SIG-M5 treated with dmso at 0.1 percent for 504 hours (cell line): ENCODE results near the gene WDR27.
"Not testable (repeated sequence)": the region's sequence is repeated elsewhere in the genome, so short reads cannot be mapped to it uniquely, and the experiment has no call there.

Experiments used
- DNase-seq: peaks from one replicate; lab custom pipeline; 2025; ENCODE audit not compliant: unreplicated experiment; lab: John Stamatoyannopoulos, UW

Gene WDR27

GRCh38 chr6:169533301-169534038 lies 168.4 kb downstream of the WDR27 start:
- no peak for DNase-seq

GRCh38 chr6:169530752-169531123 lies 171.1 kb downstream of the WDR27 start:
- no peak for DNase-seq

- no peak for DNase-seq
These were observed 171.7 kb downstream of the WDR27 start for GRCh38 chr6:169529931-169530751.

- no peak for DNase-seq
These were observed 173.1 kb downstream of the WDR27 start for GRCh38 chr6:169528755-169529154.

DNA sequence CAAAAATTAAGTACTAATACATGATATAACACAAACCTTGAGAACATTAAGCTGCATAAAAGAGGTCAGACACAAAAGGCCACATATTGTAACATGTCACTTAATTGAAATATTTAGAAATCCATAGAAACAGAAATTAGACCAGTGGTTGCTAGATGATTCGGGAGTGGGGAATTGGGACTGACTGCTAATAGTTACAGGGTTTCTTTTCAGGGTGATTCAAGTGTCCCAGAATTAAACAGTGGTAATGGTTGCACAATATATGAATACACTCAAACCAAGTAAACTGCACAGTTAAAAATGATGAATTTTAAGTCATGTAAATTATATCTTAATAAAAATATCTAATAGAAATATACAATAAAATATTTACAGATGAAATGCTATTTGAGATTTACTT lies 174.5 kb downstream of the WDR27 start:
- DNase-seq: no peak

DNA sequence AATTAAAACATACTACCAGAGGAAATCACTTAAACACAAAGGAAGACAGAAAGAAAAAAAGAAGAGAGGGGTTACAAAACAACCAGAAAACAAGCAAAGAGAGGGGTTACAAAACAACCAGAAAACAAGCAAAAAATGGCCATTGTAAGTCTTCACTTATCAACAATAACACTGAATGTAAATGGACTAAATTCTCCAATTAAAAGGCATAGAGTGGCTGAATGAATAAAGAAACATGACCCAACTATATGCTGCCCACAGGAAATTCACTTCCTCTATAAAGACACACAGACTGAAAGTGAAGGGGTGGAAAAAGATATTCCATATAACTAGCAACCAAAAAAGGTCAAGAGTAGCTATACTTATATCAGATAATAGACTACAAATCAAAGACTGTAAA lies 180.0 kb downstream of the WDR27 start:
- no peak for DNase-seq

- no peak for DNase-seq
These were observed 181.7 kb downstream of the WDR27 start for GRCh38 chr6:169520104-169520503.

DNA sequence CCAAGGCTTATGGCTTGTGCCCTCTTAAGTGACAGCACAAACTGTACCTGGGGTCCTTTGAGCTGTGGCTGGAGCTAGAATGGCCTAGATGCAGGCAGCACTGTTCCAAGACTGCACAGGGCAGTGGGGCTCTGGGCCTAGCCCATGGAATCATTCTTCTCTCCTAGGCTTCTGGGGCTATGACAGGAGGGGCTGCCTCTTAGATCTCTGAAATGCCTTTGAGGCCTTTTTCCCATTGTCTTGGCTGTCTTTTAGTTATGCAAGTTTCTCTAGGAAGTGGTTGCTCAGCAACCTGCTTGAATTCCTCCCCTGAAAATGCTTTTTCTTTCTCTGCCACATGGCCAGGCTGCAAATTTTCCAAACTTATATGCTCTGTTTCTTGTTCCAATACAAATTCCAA lies 183.4 kb downstream of the WDR27 start:
- DNase-seq: no peak

- no peak for DNase-seq
These were observed 188.2 kb downstream of the WDR27 start for GRCh38 chr6:169513478-169514193.

DNA sequence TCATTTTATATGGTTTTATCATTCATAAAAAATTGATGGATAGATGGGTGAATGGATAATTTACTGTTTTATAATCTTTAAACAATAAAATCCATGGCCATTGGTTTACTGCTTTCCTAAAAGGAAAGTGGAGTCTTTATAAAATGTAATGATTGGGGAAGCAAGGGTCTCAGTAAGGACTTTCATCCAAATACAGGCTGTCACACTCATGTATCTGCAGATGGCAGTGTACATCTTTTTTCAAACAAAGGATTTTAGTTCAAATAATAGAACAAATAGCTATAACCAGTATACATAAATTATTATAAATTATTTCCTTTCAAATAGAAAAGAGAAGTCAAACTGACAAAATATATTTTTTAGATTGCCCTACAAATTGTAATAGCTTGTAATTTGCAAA lies 190.0 kb downstream of the WDR27 start:
- DNase-seq: not testable (repeated sequence)

DNA sequence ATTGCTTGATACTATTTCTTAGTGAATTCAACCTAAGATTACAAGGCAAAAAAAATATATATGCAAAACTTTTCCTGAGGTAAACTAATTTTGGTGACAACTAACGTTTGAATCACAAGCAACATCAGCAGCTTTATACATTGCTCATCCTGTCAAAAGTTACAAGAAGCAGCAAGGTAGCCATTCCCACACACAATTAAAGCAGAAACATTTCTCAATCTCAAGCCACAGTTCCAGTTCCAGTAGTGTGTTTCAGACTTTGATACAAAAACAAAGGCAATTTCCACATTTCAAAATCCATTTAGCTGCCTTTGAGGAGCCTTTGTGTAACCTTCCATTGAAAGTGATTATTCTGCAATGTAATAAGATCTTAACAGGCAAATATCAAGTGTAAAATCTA lies 191.0 kb downstream of the WDR27 start:
- no peak for DNase-seq

DNA sequence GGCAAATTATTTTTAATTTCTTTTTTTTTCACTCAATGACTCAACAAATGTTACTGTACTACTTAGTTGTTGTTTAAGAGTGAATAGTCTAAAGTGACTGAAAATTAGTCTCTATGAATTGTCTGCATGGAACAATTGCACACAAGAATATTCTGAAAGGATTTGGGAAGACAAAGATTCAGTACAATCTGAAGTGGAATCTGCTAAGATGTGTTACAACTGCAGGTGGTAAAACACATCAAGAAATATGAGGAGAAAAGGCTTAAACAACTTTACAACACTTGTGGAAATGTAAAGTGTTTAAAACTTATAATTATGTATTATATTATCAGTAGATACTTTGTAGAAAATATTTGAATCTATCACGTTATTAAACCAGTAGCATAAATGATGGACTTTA lies 193.4 kb downstream of the WDR27 start:
- DNase-seq: no peak

- no peak for DNase-seq
These were observed 198.2 kb downstream of the WDR27 start for GRCh38 chr6:169503422-169504152.

DNA sequence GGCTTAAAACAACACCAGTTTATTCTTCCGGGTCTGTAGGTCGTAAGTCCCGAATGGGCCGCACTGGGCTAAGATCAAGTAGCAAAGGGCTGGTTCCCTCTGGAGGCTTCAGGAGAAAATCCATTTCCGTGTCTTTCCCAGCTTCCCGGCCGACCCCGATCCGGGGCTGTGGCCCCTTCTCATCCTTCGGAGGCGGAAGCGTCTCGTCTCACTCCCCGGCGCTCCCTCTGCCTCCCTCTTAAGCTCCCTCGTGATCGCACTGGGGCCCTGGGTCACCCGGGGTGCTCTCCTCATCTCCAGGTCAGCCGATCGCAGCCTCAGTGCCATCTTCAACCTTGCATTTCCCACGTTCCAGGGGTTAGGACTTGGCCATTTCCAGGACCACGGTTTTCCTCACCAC lies 199.4 kb downstream of the WDR27 start:
- DNase-seq: no peak

GRCh38 chr6:169501777-169502313 lies 200.0 kb downstream of the WDR27 start:
- no peak for DNase-seq

DNA sequence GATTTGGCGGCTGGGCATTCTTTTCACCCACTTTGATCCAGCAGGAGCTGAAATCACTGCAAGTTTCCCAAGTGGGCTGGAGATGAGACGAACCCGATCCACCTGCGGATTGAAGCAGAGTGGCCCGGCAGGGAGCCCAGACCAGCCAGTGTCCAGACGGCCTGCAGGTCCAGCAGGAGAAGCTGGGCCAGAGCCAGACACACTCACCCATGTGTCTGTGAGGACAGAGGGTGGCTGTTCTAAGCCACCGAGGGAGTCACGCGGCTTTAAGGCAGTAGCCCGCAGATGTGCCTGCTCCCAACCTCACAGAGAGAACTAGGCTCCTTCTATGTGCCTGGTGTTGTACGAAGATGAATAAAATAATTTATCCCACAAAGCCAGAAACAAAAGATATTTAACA lies 200.7 kb downstream of the WDR27 start:
- DNase-seq: no peak

GRCh38 chr6:169500688-169501087 lies 201.1 kb downstream of the WDR27 start:
- DNase-seq: no peak

GRCh38 chr6:169499848-169500247 lies 202.0 kb downstream of the WDR27 start:
- DNase-seq: no peak

DNA sequence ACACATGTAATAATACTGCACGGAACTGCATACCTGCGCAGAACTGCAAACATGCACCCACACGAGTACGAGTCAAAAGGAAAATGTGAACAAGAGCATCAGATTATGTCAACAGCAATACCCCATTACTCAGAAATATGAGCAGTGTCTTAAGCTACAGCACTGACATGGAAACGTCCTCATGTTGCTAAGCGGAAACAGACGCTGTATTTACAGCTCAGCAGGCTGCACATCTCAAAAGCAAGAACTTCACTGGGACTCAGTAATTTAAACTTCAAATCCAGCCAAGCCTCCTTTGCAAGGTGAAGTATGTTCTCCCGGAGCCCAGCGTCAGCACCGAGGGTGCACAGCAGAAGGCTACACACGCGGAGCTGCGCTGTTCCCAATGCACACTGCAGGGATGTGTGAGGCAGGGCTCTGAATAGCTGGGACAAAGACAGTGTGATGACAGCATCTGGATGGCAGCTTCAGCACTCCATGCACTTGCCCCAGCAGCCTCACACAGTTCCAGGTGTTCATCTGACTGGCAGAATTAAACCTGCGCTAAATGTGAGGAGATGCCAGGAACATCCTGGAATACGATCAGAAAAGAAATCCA lies 202.8 kb downstream of the WDR27 start:
- no peak for DNase-seq

DNA sequence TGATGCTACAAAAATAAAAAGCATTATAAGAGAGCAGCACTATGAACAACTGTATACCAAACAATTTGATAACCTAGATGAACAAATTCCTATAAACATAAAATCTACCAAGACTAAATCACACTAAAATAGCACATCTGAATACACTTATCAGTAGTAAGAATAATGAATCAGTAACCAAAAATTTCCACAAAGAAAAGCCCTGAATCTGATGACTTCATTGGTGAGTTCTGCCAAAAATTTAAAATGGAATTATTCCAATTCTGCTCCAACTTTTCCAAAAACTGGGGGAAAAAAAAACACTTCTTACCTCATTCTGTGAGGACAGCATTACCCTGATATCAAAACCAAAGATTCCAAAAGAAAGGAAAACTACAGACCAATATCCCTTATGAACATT lies 206.2 kb downstream of the WDR27 start:
- DNase-seq: no peak

- no peak for DNase-seq
These were observed 207.8 kb downstream of the WDR27 start for GRCh38 chr6:169494038-169494437.
